GM10266 (cell line): ENCODE data around the gene RBMS3.

Experiments
- DNase-seq: peaks from one replicate; pipeline ENCODE4 v3.0.0; 2012; ENCODE audit errors: extremely low spot score
- TF ChIP-seq, protein P1 (sequence below): IDR thresholded peaks from 2 replicates; pipeline ENCODE4 v1.5.1; 2012; ENCODE audit warnings: mild to moderate bottlenecking, low read depth; ENCODE audit not compliant: control insufficient read depth, insufficient read depth; ENCODE audit errors: missing control alignments

RBMS3 gene

DNA sequence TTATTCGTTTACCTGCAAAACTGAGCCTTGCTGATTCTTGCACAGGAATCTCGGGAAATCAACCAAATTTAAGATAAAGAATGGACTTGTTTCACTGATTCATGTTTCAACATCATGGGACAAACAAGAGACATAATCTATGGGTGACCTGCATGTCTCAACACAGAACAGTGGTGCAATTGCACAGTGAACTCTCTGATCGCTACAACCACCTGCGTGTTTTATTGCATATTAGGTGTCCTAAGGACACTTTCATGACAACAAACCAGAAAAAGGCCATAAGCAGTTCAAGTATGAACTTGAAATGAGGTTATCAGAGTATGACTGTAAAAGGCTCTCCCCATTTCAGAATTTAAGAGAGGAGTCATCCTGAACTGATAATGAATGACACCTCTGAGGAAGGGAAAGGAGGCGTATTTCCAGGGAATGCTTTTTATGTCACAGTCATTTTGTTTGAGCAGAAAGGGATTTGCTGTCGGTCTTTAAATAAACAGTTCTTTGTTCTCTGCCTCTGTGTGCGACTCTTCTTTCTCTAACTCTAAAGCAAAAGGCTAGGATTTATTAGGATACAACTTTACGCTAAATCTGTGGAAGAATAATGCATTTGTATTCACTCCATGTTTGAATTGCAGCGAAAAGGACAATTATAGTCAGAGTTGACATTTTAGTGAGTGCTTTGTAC, 167.2 kb downstream of the RBMS3 start:
- no peak for DNase-seq
- TF ChIP-seq, protein P1, sequence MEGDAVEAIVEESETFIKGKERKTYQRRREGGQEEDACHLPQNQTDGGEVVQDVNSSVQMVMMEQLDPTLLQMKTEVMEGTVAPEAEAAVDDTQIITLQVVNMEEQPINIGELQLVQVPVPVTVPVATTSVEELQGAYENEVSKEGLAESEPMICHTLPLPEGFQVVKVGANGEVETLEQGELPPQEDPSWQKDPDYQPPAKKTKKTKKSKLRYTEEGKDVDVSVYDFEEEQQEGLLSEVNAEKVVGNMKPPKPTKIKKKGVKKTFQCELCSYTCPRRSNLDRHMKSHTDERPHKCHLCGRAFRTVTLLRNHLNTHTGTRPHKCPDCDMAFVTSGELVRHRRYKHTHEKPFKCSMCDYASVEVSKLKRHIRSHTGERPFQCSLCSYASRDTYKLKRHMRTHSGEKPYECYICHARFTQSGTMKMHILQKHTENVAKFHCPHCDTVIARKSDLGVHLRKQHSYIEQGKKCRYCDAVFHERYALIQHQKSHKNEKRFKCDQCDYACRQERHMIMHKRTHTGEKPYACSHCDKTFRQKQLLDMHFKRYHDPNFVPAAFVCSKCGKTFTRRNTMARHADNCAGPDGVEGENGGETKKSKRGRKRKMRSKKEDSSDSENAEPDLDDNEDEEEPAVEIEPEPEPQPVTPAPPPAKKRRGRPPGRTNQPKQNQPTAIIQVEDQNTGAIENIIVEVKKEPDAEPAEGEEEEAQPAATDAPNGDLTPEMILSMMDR: no peak

DNA sequence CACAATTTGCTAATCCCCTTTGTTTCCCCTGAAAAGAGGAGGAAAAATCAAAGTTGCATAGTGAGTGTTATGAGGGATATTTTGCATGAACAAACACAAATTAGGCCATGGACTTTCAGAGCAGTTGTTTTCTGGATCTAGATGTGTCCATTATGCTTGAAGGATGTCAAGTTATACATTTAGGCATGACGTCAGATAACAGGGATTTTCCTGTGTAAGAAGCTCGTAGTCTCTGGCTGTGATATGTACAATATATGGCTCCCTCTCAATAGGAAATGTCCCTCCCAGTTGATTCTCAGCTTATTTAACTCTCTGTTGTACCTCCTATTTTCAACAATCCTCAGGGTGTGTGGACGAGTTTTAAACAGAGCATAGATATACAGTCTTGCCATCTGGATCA, 171.0 kb downstream of the RBMS3 start:
- no peak for DNase-seq
- TF ChIP-seq, protein P1: no peak

DNA sequence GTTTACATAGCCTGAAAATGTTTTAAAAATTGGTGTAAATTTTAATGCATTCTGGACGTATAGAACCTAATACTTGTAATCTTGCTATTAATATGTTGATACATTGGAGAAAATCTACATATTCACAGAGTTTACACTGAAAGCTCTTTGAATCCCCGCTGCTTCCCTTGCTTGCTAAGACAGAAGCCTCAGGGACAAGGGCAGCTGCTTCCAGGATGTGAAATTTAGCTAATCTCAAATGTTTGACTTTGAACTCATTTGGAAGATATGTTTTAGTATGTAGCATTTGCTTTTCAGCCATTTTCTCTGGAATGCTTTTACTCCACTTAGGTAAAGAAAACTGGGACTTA, 172.0 kb downstream of the RBMS3 start:
- TF ChIP-seq, protein P1: no peak
- no peak for DNase-seq

DNA sequence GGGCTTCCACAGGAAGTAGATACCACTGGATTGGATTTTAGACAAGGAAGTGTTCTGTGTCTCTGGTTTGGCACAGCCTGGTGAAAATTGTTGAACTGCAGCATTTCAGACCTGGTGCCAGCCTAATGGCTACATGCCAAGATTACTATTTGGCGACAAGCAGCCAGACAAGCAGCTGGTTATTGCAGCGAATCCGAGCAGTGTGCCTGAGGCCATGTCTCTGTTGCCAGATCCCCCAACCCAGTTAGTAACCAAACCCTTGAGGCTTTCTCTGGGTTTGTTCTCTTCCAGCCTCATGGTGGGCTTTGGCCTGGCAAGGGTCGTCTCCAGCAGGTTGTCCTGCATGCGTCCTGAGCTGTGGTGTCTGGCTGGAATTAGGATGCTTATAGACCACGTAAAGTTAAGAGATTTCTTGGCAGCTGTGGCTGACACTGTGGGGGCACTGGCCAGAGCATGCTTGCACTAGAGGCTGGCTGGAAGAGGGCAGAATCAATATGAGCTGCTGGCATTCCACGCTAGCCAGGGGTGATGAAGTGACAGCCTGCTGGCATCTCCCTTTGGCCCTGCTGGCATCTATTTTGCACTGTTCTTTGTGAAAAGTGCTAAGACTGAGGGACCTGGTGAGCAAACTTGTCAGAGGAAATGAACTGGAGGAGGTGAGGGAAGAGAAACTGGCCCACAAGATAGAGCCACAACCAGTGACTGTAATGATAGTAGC, 172.6 kb downstream of the RBMS3 start:
- TF ChIP-seq, protein P1: no peak
- DNase-seq: no peak

DNA sequence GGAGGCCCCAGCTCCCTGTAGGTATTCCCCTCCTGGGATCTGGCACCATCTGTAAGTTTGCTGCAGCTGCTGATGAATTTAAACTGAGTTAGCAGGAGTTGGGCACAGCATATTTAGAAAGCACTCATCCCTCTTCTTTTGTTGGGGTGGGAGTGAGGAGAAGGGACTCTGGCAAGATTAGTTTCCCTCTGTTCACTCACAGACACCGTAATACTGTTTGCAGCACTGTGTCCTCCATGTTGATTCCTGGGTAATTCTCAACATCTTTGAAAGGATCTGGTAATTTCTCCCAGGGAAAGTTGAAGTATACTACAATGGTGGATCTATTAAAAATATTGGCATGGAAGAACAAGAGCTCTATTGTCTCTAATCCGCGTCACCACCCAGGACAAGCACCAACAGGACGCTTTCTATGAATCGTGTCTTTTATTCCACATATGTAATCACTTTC, 173.3 kb downstream of the RBMS3 start:
- DNase-seq: no peak
- TF ChIP-seq, protein P1: no peak

DNA sequence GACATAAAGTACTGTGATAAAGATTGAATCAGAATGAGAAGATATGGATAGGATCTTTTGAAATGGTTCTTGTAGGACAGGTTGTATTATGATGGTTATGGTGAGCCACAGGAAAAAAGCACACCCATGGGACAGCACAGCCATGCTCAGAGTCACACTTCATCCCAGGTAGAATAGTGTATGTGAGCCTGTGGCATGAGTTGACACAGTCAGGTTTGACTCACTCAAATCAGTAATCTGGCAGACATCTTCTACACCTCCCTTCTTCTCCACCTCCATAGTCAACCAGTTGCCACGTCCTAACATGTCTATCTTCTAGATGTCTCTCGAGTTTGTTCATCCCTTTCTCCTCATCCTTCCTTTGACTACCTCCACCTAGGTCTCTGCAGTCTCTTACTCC, 176.0 kb downstream of the RBMS3 start:
- no peak for DNase-seq
- TF ChIP-seq, protein P1: no peak

DNA sequence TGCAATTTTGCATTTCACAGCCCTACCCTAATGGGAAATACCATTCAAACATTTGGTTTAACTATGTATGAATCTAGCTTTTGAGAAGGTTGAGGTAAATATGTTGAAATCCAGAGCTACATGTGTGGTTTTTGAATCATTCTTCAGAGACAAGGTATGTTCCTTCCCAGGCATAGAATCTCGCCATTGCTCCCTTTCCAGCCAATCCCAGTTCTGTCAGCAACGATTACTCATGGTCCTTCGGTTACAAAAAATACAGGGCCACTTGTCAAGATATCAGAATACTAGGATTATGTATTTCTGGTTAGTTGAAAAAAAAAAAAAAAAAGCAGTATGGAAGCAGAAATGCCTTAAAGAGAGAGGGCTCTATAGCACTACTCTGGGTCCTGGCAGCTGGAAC, 182.4 kb downstream of the RBMS3 start:
- DNase-seq: no peak
- TF ChIP-seq, protein P1: no peak
